Measurements from ENCODE around the gene ELMO1.

DNA sequence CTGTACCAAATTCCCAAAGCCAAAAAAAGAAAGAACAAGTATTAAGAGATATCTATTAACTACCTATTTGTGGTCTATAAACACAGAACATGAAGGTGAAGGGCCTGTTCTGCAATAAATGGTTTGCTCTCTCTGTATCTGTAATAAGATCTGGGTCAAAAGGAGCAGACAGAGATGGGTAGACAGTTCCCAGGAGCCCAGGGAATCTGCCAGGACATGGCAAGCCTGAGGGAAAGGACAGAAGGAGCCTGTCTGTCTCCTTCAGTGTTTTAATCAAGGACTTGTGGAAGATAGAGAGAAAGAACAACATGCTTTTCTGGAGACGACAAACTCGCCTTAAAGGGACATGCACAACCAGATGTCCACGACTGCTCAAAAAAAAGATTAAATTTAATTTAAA is 165.7 kb downstream of the ELMO1 start:
- TF ChIP-seq, protein P1, sequence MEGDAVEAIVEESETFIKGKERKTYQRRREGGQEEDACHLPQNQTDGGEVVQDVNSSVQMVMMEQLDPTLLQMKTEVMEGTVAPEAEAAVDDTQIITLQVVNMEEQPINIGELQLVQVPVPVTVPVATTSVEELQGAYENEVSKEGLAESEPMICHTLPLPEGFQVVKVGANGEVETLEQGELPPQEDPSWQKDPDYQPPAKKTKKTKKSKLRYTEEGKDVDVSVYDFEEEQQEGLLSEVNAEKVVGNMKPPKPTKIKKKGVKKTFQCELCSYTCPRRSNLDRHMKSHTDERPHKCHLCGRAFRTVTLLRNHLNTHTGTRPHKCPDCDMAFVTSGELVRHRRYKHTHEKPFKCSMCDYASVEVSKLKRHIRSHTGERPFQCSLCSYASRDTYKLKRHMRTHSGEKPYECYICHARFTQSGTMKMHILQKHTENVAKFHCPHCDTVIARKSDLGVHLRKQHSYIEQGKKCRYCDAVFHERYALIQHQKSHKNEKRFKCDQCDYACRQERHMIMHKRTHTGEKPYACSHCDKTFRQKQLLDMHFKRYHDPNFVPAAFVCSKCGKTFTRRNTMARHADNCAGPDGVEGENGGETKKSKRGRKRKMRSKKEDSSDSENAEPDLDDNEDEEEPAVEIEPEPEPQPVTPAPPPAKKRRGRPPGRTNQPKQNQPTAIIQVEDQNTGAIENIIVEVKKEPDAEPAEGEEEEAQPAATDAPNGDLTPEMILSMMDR (IDR thresholded peaks at IDR 0.05) = no peak
- TF ChIP-seq POLR2A (IDR thresholded peaks at IDR 0.05; ENCODE audit: low read depth) = no peak
- no peak for TF ChIP-seq POLR2AphosphoS5 (IDR thresholded peaks at IDR 0.05)
- TF ChIP-seq EP300 (IDR thresholded peaks at IDR 0.05) = no peak
